Activated naive CD4-positive, alpha-beta T cell treated with anti-CD3 and anti-CD28 coated beads, Interleukin-2, amount 10 ng/mL, durations not matched to agents 7 days and 5 days (primary cell): ENCODE results near the gene FAM193A.

Experiments
- CTCF ChIA-PET: fragments of 350-600 bp; sonication (Branson Sonifier 250); formaldehyde crosslinking; loops from one replicate; lab custom pipeline; 2021; ENCODE audit warnings: antibody characterized with exemption; lab: Charles Lee
- DNase-seq: peaks from one replicate; pipeline ENCODE4 v3.0.0-alpha.2; 2020
- H3K27ac Mint-ChIP-seq: one replicate; pipeline ENCODE4 v1.8.0; 2021; ENCODE audit warnings: mild to moderate bottlenecking, moderate library complexity, mixed read lengths
- H3K27me3 Mint-ChIP-seq: one replicate; pipeline ENCODE4 v1.8.0; 2021; ENCODE audit warnings: mild to moderate bottlenecking, mixed read lengths
- H3K36me3 Mint-ChIP-seq: one replicate; pipeline ENCODE4 v1.8.0; 2021; ENCODE audit warnings: mixed read lengths
- H3K4me1 Mint-ChIP-seq: one replicate; pipeline ENCODE4 v1.8.0; 2021; ENCODE audit warnings: mixed read lengths
- H3K4me3 Mint-ChIP-seq: one replicate; pipeline ENCODE4 v1.8.0; 2021; ENCODE audit warnings: mild to moderate bottlenecking, moderate library complexity, mixed read lengths
- H3K9me3 Mint-ChIP-seq: one replicate; pipeline ENCODE4 v1.8.0; 2021; ENCODE audit warnings: mixed read lengths

Gene FAM193A

GRCh38 chr4:2536193-2537010, at the start of gene FAM193A:
FAM193A (plus strand) TSS chr4:2536647; CDS start chr4:2536916, 269 bp downstream.
- H3K27me3 Mint-ChIP-seq = peaks cover 4% of the 10 kb centered on the region
- H3K9me3 Mint-ChIP-seq = no peaks in the 10 kb centered on the region
- CTCF ChIA-PET = interaction anchor here (1.4 kb wide), 1 partner anchor 10 kb away, joined by 4 read pairs; no protein-coding TSS in a partner anchor
- H3K4me3 Mint-ChIP-seq = peak within 1 kb of the TSS; percentile 89
- peaks cover 4% of the 10 kb centered on the region for H3K36me3 Mint-ChIP-seq
- peaks cover 26% of the 10 kb centered on the region for H3K4me1 Mint-ChIP-seq
- peak; percentile 99 for DNase-seq
- peak within 1 kb of the TSS; percentile 92 for H3K27ac Mint-ChIP-seq

- Mint-ChIP-seq H3K36me3 (peaks cover 24% of the 10 kb centered on the region), H3K9me3 (no peaks in the 10 kb centered on the region), H3K4me3 (no peak overlapping the region), H3K27ac (peak overlapping the region; percentile 42), H3K27me3 (no peaks in the 10 kb centered on the region), H3K4me1 (peaks cover 60% of the 10 kb centered on the region)
- DNase-seq = no peak
- CTCF ChIA-PET = no interaction called here
These were observed 49.5 kb upstream of the FAM193A start for GRCh38 chr4:2486981-2487380.

- Mint-ChIP-seq H3K27ac (no peak overlapping the region), H3K4me3 (no peak overlapping the region), H3K4me1 (peaks cover 56% of the 10 kb centered on the region), H3K36me3 (peaks cover 28% of the 10 kb centered on the region), H3K9me3 (no peaks in the 10 kb centered on the region), H3K27me3 (no peaks in the 10 kb centered on the region)
- CTCF ChIA-PET = no interaction called here
- no peak for DNase-seq
These were observed 48.8 kb upstream of the FAM193A start for GRCh38 chr4:2487632-2488031.

GRCh38 chr4:2489081-2489805, 47.2 kb upstream of the FAM193A start:
- Mint-ChIP-seq H3K4me1 (peaks cover 49% of the 10 kb centered on the region), H3K9me3 (no peaks in the 10 kb centered on the region), H3K27ac (no peak overlapping the region), H3K36me3 (peaks cover 35% of the 10 kb centered on the region), H3K27me3 (no peaks in the 10 kb centered on the region), H3K4me3 (no peak overlapping the region)
- CTCF ChIA-PET = no interaction called here
- no peak for DNase-seq

GRCh38 chr4:2489841-2490552, 46.5 kb upstream of the FAM193A start:
- no peaks in the 10 kb centered on the region for H3K27me3 Mint-ChIP-seq
- peaks cover 36% of the 10 kb centered on the region for H3K36me3 Mint-ChIP-seq
- H3K4me3 Mint-ChIP-seq = no peak overlapping the region
- CTCF ChIA-PET = no interaction called here
- H3K27ac Mint-ChIP-seq = no peak overlapping the region
- DNase-seq = no peak
- H3K4me1 Mint-ChIP-seq = peaks cover 41% of the 10 kb centered on the region
- no peaks in the 10 kb centered on the region for H3K9me3 Mint-ChIP-seq

- CTCF ChIA-PET = interaction anchor here (1.1 kb wide), 1 partner anchor 24 kb away, joined by 4 read pairs; the partner anchor contains the start of gene RNF4
- no peak overlapping the region for H3K4me3 Mint-ChIP-seq
- no peak for DNase-seq
- H3K27me3 Mint-ChIP-seq = no peaks in the 10 kb centered on the region
- H3K4me1 Mint-ChIP-seq = peaks cover 16% of the 10 kb centered on the region
- no peaks in the 10 kb centered on the region for H3K9me3 Mint-ChIP-seq
- H3K36me3 Mint-ChIP-seq = peaks cover 56% of the 10 kb centered on the region
- peak overlapping the region; percentile 30 for H3K27ac Mint-ChIP-seq
These were observed 43.5 kb upstream of the FAM193A start for GRCh38 chr4:2492970-2493369.

GRCh38 chr4:2494992-2495391, 41.5 kb upstream of the FAM193A start:
- Mint-ChIP-seq H3K36me3 (peaks cover 60% of the 10 kb centered on the region), H3K27ac (no peak overlapping the region), H3K27me3 (no peaks in the 10 kb centered on the region), H3K9me3 (no peaks in the 10 kb centered on the region), H3K4me1 (peaks cover 12% of the 10 kb centered on the region), H3K4me3 (no peak overlapping the region)
- no peak for DNase-seq
- CTCF ChIA-PET = no interaction called here

- no peak for DNase-seq
- CTCF ChIA-PET = no interaction called here
- no peak overlapping the region for H3K4me3 Mint-ChIP-seq
- H3K27ac Mint-ChIP-seq = no peak overlapping the region
- no peaks in the 10 kb centered on the region for H3K27me3 Mint-ChIP-seq
- H3K9me3 Mint-ChIP-seq = no peaks in the 10 kb centered on the region
- peaks cover 61% of the 10 kb centered on the region for H3K36me3 Mint-ChIP-seq
- peaks cover 7% of the 10 kb centered on the region for H3K4me1 Mint-ChIP-seq
These were observed 39.1 kb upstream of the FAM193A start for GRCh38 chr4:2497324-2497723.

- CTCF ChIA-PET = no interaction called here
- H3K4me1 Mint-ChIP-seq = peaks cover 2% of the 10 kb centered on the region
- no peak overlapping the region for H3K4me3 Mint-ChIP-seq
- no peak overlapping the region for H3K27ac Mint-ChIP-seq
- H3K9me3 Mint-ChIP-seq = no peaks in the 10 kb centered on the region
- no peak for DNase-seq
- H3K27me3 Mint-ChIP-seq = no peaks in the 10 kb centered on the region
- peaks cover 55% of the 10 kb centered on the region for H3K36me3 Mint-ChIP-seq
These were observed 38.5 kb upstream of the FAM193A start for GRCh38 chr4:2497931-2498330.

GRCh38 chr4:2500547-2500946, 35.9 kb upstream of the FAM193A start:
- Mint-ChIP-seq H3K27me3 (no peaks in the 10 kb centered on the region), H3K4me3 (no peak overlapping the region), H3K36me3 (peaks cover 56% of the 10 kb centered on the region), H3K27ac (peak overlapping the region; percentile 58), H3K4me1 (no peaks in the 10 kb centered on the region), H3K9me3 (no peaks in the 10 kb centered on the region)
- CTCF ChIA-PET = no interaction called here
- DNase-seq = no peak

- H3K4me3 Mint-ChIP-seq = no peak overlapping the region
- CTCF ChIA-PET = no interaction called here
- DNase-seq = no peak
- H3K4me1 Mint-ChIP-seq = no peaks in the 10 kb centered on the region
- H3K36me3 Mint-ChIP-seq = peaks cover 56% of the 10 kb centered on the region
- H3K27me3 Mint-ChIP-seq = no peaks in the 10 kb centered on the region
- H3K9me3 Mint-ChIP-seq = no peaks in the 10 kb centered on the region
- H3K27ac Mint-ChIP-seq = peak overlapping the region; percentile 42
These were observed 35.3 kb upstream of the FAM193A start for GRCh38 chr4:2501034-2501594.

- Mint-ChIP-seq H3K9me3 (no peaks in the 10 kb centered on the region), H3K27me3 (no peaks in the 10 kb centered on the region), H3K4me1 (no peaks in the 10 kb centered on the region), H3K4me3 (no peak overlapping the region), H3K36me3 (peaks cover 49% of the 10 kb centered on the region), H3K27ac (peak overlapping the region; percentile 49)
- CTCF ChIA-PET = no interaction called here
- no peak for DNase-seq
These were observed 32.6 kb upstream of the FAM193A start for GRCh38 chr4:2503809-2504208.

- no peaks in the 10 kb centered on the region for H3K27me3 Mint-ChIP-seq
- peaks cover 48% of the 10 kb centered on the region for H3K36me3 Mint-ChIP-seq
- no peaks in the 10 kb centered on the region for H3K9me3 Mint-ChIP-seq
- CTCF ChIA-PET = no interaction called here
- no peak for DNase-seq
- H3K4me1 Mint-ChIP-seq = peaks cover 2% of the 10 kb centered on the region
- no peak overlapping the region for H3K27ac Mint-ChIP-seq
- H3K4me3 Mint-ChIP-seq = no peak overlapping the region
These were observed 29.2 kb upstream of the FAM193A start for GRCh38 chr4:2507259-2507658.

- CTCF ChIA-PET = no interaction called here
- Mint-ChIP-seq H3K9me3 (no peaks in the 10 kb centered on the region), H3K4me3 (no peak overlapping the region), H3K27ac (no peak overlapping the region), H3K27me3 (no peaks in the 10 kb centered on the region), H3K4me1 (peaks cover 2% of the 10 kb centered on the region), H3K36me3 (peaks cover 49% of the 10 kb centered on the region)
- no peak for DNase-seq
These were observed 28.6 kb upstream of the FAM193A start for GRCh38 chr4:2507855-2508254.
